GM06990 (cell line): ENCODE measurements around the gene ERC2.

ENCODE experiments used
- DNase-seq: peaks from one replicate; pipeline ENCODE4 v3.0.0-alpha.2; 2011; ENCODE audit not compliant: insufficient read length; ENCODE audit errors: extremely low read depth
- H3K27me3 ChIP-seq: replicated peaks from 2 replicates; pipeline ENCODE4 v1.6.0; 2011; ENCODE audit warnings: low read length; ENCODE audit not compliant: control insufficient read depth, insufficient read depth
- H3K36me3 ChIP-seq: 2 replicates; pipeline ENCODE4 v1.5.1; 2011; ENCODE audit warnings: low read length; ENCODE audit not compliant: control insufficient read depth, insufficient read depth
- H3K4me3 ChIP-seq: replicated peaks from 2 replicates; pipeline ENCODE4 v1.5.1; 2011; ENCODE audit warnings: low read depth, mild to moderate bottlenecking, control low read depth, low read length
- TF ChIP-seq, protein P1 (sequence below): IDR thresholded peaks from 2 replicates; pipeline ENCODE4 v1.5.1; 2011; ENCODE audit warnings: low read length, control low read depth, mild to moderate bottlenecking, inconsistent platforms; ENCODE audit not compliant: insufficient read depth, poor library complexity, severe bottlenecking

Gene ERC2

DNA sequence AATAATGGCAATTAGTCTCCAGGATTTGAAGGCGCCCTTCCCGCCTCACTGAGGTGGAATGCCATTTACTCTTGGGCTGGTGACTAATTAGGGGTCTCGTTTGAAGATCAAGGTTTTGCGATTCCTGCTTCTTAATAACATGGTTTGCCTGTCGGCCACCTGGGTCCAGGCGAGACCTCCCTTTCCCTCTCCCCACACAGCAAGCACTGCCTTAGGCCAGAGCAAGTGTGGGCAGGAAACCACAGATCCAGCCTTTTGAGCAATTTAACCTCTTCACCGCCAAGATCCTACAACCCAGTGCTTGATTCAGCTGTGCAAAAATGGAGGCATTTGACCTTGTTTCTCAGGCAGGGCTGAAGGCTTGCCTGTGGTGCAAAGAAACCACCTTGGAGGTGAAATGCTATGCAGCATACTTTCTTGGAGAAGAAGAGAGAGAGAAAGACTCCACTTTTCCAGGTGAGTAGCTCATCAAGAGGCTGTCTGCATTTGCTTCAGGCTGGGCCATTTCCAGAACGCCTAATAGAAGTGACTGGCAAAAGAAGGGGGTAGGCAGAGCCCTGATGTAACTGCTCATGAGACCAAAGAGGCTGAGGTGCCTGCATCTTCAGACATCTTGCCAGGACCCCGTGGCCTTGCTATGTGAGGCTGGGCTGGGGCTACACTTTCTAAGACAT lies 947.1 kb downstream of the ERC2 start:
- no peak overlapping the region for H3K4me3 ChIP-seq
- H3K27me3 ChIP-seq, result no peaks in the 10 kb centered on the region
- no peak for DNase-seq
- H3K36me3 ChIP-seq, result no peaks in the 10 kb centered on the region
- TF ChIP-seq, protein P1, sequence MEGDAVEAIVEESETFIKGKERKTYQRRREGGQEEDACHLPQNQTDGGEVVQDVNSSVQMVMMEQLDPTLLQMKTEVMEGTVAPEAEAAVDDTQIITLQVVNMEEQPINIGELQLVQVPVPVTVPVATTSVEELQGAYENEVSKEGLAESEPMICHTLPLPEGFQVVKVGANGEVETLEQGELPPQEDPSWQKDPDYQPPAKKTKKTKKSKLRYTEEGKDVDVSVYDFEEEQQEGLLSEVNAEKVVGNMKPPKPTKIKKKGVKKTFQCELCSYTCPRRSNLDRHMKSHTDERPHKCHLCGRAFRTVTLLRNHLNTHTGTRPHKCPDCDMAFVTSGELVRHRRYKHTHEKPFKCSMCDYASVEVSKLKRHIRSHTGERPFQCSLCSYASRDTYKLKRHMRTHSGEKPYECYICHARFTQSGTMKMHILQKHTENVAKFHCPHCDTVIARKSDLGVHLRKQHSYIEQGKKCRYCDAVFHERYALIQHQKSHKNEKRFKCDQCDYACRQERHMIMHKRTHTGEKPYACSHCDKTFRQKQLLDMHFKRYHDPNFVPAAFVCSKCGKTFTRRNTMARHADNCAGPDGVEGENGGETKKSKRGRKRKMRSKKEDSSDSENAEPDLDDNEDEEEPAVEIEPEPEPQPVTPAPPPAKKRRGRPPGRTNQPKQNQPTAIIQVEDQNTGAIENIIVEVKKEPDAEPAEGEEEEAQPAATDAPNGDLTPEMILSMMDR, result no peak

DNA sequence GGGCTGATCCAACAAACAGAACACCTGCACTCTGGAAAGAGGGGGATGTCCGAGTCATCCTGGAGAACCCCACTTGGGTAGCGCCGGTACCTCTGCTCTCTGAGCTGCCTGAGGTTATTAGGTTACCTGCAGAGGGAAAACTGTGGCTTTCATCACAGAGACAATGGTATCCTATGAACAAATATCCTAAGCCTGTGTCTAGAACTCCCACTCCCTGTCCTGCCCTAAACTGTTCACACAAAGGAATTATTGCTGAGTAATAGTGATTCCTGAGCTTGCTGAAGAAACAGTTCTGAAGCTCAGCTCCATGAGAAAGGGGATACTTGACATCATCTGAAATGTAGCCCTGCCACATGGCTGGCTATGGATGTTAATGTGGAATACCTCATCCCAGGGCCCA lies 949.2 kb downstream of the ERC2 start:
- H3K4me3 ChIP-seq, result no peak overlapping the region
- no peak for DNase-seq
- H3K27me3 ChIP-seq, result no peaks in the 10 kb centered on the region
- H3K36me3 ChIP-seq, result no peaks in the 10 kb centered on the region
- TF ChIP-seq, protein P1, result no peak

DNA sequence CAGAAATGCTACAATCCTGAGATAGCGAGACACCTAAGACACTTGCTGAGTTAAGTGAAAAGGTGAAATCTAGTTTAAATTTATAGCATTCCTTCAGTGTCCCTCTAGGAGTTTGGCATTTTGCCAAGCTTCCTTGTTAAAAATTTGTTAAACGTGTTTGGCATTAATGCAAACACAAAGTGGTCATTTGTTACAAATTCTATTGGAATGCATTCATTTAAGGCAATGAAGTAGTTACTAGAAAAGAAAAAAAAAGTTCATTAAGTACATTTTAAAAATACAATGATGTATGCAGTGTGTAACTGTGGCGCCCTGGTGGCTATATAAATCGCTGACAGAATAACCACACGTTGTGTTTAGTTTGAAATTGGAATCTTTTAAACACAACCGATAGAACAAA lies 949.8 kb downstream of the ERC2 start:
- no peaks in the 10 kb centered on the region for H3K36me3 ChIP-seq
- no peak overlapping the region for H3K4me3 ChIP-seq
- no peaks in the 10 kb centered on the region for H3K27me3 ChIP-seq
- TF ChIP-seq, protein P1, result no peak
- no peak for DNase-seq

DNA sequence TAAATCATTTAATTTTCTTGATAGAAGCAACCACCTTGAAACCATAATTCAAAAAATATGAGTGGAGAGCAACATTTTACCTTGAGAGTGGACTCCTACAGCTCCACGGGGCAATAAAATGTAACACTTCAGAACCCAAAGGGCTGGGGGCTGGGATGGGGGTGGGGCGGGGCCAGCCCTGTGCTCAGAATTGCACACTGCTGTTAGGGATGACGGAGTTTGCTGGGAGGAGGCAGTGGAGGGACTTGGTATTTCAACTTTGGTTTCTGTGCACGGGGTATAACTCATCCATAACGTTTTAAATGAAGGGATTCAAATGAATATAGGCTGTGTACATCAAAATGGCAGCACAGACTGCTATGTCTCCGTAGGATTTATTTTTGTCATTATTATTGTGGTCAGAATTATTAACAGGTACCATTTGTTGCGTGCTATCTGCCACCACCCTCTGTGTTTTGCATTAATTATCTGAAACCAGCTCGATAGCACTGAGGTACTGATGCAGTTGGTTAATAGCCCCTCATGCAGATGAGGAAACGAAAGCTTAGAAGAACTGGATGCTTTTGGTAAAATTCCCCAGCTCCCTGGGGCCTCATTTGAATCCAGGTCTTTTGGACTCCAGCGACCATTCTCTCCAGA lies 951.8 kb downstream of the ERC2 start:
- Histone ChIP-seq H3K4me3 (no peak overlapping the region), H3K36me3 (no peaks in the 10 kb centered on the region), H3K27me3 (no peaks in the 10 kb centered on the region)
- DNase-seq, result no peak
- TF ChIP-seq, protein P1, result no peak

DNA sequence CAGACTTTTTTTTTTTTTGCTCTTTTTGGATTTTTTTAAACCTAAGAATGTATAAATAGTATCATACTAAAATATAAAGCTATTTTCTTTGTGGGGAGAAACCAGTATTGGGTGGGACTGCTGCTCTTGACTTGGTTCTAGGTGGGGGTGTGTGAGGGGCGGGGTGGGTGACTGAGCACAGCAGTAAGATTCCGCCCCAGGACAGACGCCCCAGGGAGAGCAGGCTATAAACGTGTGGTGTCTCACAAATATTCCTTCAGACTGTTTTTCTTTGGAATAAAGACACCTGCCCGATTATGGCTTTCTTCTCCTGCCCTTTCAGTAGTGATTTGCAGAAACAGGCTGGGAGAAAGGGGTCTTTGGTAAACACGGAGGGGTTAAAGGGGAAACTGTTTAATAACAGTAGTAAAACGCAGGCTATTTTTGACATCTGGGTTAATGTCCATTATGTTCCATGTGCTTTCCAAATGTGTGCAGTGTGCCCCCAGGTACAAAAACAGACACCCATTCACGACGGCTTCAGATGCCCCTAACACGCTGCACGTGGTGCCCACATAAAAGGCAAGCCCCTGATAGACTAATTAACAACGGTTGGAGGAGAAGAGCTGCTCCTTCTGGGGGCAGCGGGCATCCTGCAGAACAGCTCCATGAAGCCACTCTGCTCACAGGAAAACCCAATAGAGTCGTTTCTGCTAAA lies 952.6 kb downstream of the ERC2 start:
- H3K27me3 ChIP-seq, result no peaks in the 10 kb centered on the region
- DNase-seq, result no peak
- TF ChIP-seq, protein P1, result no peak

More for the DNA sequence above, 952.6 kb downstream of the ERC2 start:
- H3K4me3 ChIP-seq, result no peak overlapping the region
- H3K36me3 ChIP-seq, result no peaks in the 10 kb centered on the region
